ENCODE measurements around the gene GBA3. TPM values are rescaled to one million over a fixed set of nuclear protein-coding genes. Genes with fewer than 3 reads are reported as not detected.

GBA3 gene
- polyA plus RNA-seq, 1 donor from 2014 or later = not detected

DNA sequence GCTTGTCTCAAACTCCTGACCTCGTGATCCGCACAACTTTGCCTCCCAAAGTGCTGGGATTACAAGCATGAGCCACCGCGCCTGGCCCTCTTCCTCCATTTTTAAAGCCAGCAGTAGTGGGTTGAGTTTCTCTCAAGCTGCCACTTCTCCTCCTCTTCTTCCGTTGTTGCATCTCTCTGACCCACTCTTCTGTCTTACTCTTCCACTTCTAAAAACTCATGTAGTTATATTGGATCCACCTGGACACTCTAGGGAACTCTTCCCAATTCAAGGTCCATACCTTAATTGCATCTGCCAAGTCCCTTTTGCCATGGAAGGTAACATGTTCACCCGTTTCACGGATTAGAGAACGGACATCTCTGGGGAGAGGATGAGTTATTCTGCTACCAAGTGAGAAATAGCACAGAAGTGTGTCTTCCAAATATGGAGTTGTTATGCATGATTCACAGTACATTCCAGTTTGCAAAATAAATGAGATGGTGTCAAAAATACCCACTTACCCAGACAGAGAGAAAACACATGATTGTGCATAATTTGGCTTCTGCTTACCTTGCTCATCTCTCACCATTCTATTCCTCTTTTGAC lies 51.8 kb downstream of the GBA3 start:
- H3K4me3 ChIP-seq (ENCODE audit: low read length) = no peak overlapping the region
- H3K9me2 ChIP-seq (ENCODE audit: insufficient read depth, low read length) = no peaks in the 10 kb centered on the region
- H2AFZ ChIP-seq (ENCODE audit: low read depth, low read length) = no peak overlapping the region
- H3K4me2 ChIP-seq (ENCODE audit: low read length) = no peak overlapping the region
- H3K9ac ChIP-seq (ENCODE audit: low read length) = no peak overlapping the region
- no peaks in the 10 kb centered on the region for H4K20me1 ChIP-seq (ENCODE audit: insufficient read depth)
- H3K79me2 ChIP-seq (replicated peaks; ENCODE audit: insufficient read depth, low read length) = no peaks in the 10 kb centered on the region
- no peak for TF ChIP-seq RAD21 (conservative IDR thresholded peaks at IDR 0.05)
- no peak for TF ChIP-seq POLR2AphosphoS5 (IDR thresholded peaks at IDR 0.05)
- TF ChIP-seq, protein P1, sequence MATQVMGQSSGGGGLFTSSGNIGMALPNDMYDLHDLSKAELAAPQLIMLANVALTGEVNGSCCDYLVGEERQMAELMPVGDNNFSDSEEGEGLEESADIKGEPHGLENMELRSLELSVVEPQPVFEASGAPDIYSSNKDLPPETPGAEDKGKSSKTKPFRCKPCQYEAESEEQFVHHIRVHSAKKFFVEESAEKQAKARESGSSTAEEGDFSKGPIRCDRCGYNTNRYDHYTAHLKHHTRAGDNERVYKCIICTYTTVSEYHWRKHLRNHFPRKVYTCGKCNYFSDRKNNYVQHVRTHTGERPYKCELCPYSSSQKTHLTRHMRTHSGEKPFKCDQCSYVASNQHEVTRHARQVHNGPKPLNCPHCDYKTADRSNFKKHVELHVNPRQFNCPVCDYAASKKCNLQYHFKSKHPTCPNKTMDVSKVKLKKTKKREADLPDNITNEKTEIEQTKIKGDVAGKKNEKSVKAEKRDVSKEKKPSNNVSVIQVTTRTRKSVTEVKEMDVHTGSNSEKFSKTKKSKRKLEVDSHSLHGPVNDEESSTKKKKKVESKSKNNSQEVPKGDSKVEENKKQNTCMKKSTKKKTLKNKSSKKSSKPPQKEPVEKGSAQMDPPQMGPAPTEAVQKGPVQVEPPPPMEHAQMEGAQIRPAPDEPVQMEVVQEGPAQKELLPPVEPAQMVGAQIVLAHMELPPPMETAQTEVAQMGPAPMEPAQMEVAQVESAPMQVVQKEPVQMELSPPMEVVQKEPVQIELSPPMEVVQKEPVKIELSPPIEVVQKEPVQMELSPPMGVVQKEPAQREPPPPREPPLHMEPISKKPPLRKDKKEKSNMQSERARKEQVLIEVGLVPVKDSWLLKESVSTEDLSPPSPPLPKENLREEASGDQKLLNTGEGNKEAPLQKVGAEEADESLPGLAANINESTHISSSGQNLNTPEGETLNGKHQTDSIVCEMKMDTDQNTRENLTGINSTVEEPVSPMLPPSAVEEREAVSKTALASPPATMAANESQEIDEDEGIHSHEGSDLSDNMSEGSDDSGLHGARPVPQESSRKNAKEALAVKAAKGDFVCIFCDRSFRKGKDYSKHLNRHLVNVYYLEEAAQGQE (IDR thresholded peaks at IDR 0.05; ENCODE audit: borderline replicate concordance) = no peak
- no peak for TF ChIP-seq TAF1 (IDR thresholded peaks at IDR 0.05; ENCODE audit: low read depth)
- TF ChIP-seq EZH2 (IDR thresholded peaks at IDR 0.05; ENCODE audit: borderline replicate concordance, insufficient read depth, low read length, poor library complexity, severe bottlenecking) = no peak
- no peak for TF ChIP-seq EP300 (conservative IDR thresholded peaks at IDR 0.05; ENCODE audit: poor library complexity, severe bottlenecking)
- TF ChIP-seq, protein P2, sequence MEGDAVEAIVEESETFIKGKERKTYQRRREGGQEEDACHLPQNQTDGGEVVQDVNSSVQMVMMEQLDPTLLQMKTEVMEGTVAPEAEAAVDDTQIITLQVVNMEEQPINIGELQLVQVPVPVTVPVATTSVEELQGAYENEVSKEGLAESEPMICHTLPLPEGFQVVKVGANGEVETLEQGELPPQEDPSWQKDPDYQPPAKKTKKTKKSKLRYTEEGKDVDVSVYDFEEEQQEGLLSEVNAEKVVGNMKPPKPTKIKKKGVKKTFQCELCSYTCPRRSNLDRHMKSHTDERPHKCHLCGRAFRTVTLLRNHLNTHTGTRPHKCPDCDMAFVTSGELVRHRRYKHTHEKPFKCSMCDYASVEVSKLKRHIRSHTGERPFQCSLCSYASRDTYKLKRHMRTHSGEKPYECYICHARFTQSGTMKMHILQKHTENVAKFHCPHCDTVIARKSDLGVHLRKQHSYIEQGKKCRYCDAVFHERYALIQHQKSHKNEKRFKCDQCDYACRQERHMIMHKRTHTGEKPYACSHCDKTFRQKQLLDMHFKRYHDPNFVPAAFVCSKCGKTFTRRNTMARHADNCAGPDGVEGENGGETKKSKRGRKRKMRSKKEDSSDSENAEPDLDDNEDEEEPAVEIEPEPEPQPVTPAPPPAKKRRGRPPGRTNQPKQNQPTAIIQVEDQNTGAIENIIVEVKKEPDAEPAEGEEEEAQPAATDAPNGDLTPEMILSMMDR (IDR thresholded peaks at IDR 0.05; ENCODE audit: poor library complexity, severe bottlenecking) = no peak
- TF ChIP-seq SMC3 (conservative IDR thresholded peaks at IDR 0.05; ENCODE audit: poor library complexity) = no peak
- no peak for TF ChIP-seq MXI1 (conservative IDR thresholded peaks at IDR 0.05; ENCODE audit: poor library complexity, severe bottlenecking)
- H3K27me3 ChIP-seq (ENCODE audit: insufficient read depth, low read depth, low read length) = no peaks in the 10 kb centered on the region
- no peaks in the 10 kb centered on the region for H3F3A ChIP-seq (ENCODE audit: insufficient read depth, low read length, poor library complexity, severe bottlenecking)
- H3K27ac ChIP-seq (ENCODE audit: low read length) = no peak overlapping the region
- H3K36me3 ChIP-seq (ENCODE audit: insufficient read depth, low read length) = no peaks in the 10 kb centered on the region
- no peaks in the 10 kb centered on the region for H3K9me3 ChIP-seq (ENCODE audit: low read length)

DNA sequence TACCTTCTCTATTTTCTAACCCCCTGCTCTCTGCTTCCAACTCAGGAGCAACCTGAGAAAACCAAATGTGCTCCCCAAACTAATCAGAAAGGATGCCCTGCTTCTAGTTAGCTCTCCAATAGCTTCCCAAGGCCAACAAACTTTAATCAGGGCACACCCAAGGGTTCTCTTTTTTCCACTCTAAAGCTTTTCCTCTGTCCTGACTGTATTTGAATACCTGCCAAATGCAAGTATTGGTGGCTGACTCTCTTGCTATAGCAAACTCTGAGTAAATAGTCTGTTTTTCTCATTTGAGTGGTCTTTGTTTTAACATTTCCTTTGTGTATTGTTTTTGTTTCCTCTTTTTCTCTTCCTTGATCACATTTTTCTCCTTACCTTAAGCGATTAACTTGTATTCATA lies 52.5 kb downstream of the GBA3 start:
- no peaks in the 10 kb centered on the region for H3K36me3 ChIP-seq (ENCODE audit: insufficient read depth, low read length)
- no peaks in the 10 kb centered on the region for H3K27me3 ChIP-seq (ENCODE audit: insufficient read depth, low read depth, low read length)
- no peak overlapping the region for H3K27ac ChIP-seq (ENCODE audit: low read length)
- H4K20me1 ChIP-seq (ENCODE audit: insufficient read depth) = no peaks in the 10 kb centered on the region
- H3K9me3 ChIP-seq (ENCODE audit: low read length) = no peaks in the 10 kb centered on the region
- no peak overlapping the region for H3K9ac ChIP-seq (ENCODE audit: low read length)
- no peak for TF ChIP-seq TAF1 (IDR thresholded peaks at IDR 0.05; ENCODE audit: low read depth)
- TF ChIP-seq EP300 (conservative IDR thresholded peaks at IDR 0.05; ENCODE audit: poor library complexity, severe bottlenecking) = no peak
- TF ChIP-seq RAD21 (conservative IDR thresholded peaks at IDR 0.05) = no peak
- no peak for TF ChIP-seq SMC3 (conservative IDR thresholded peaks at IDR 0.05; ENCODE audit: poor library complexity)
- TF ChIP-seq EZH2 (IDR thresholded peaks at IDR 0.05; ENCODE audit: borderline replicate concordance, insufficient read depth, low read length, poor library complexity, severe bottlenecking) = no peak
- no peak for TF ChIP-seq POLR2AphosphoS5 (IDR thresholded peaks at IDR 0.05)
- H3F3A ChIP-seq (ENCODE audit: insufficient read depth, low read length, poor library complexity, severe bottlenecking) = no peaks in the 10 kb centered on the region
- no peaks in the 10 kb centered on the region for H3K9me2 ChIP-seq (ENCODE audit: insufficient read depth, low read length)
- no peak overlapping the region for H2AFZ ChIP-seq (ENCODE audit: low read depth, low read length)
- H3K79me2 ChIP-seq (replicated peaks; ENCODE audit: insufficient read depth, low read length) = no peaks in the 10 kb centered on the region
- H3K4me2 ChIP-seq (ENCODE audit: low read length) = no peak overlapping the region
- H3K4me3 ChIP-seq (ENCODE audit: low read length) = no peak overlapping the region
